ENCODE results near the gene ARHGEF17. TPM values are rescaled to one million over a fixed set of nuclear protein-coding genes. Genes with fewer than 3 reads are reported as not detected.

Gene ARHGEF17
- total and polyA plus RNA-seq, 5 donors: 34.0 to 53.8 (median 49.2) TPM

GRCh38 chr11:73294604-73295003 lies 13.5 kb upstream of the ARHGEF17 start:
- no peaks in the 10 kb centered on the region for H3K9me3 ChIP-seq (ENCODE audit: control insufficient read depth, low read length)
- H3K27ac ChIP-seq (ENCODE audit: low read length): no peak overlapping the region
- intact Hi-C loops (cut with DNase I): loop anchor here in 2 of 4 donors (5.0 kb wide), 1 partner anchor 98 kb away; no protein-coding TSS in a partner anchor
- DNase-seq (peak in 1 of 3 donors; percentile 39), ATAC-seq (no peak)
- no peaks in the 10 kb centered on the region for H3K4me1 ChIP-seq (ENCODE audit: control insufficient read depth, insufficient read depth, low read length)
- no peaks in the 10 kb centered on the region for H3K27me3 ChIP-seq (ENCODE audit: control insufficient read depth, insufficient read depth)
- H3K4me3 ChIP-seq (ENCODE audit: low read length): no peak overlapping the region

- no peak overlapping the region for H3K27ac ChIP-seq (ENCODE audit: low read length)
- peak; percentile 64 to 83 (median 81) for DNase-seq
- no peaks in the 10 kb centered on the region for H3K9me3 ChIP-seq (ENCODE audit: control insufficient read depth, low read length)
- whole genome bisulfite sequencing: 42% methylated on average over 12 of the region's 12 CpGs
- H3K4me1 ChIP-seq (ENCODE audit: control insufficient read depth, insufficient read depth, low read length): no peaks in the 10 kb centered on the region
- intact Hi-C loops (cut with DNase I): loop anchor here in 2 of 4 donors (5.0 kb wide), 1 partner anchor 97 kb away; no protein-coding TSS in a partner anchor
- ATAC-seq: peak in 1 of 2 donors; percentile 19
- H3K4me3 ChIP-seq (ENCODE audit: low read length): no peak overlapping the region
- H3K27me3 ChIP-seq (ENCODE audit: control insufficient read depth, insufficient read depth): no peaks in the 10 kb centered on the region
Measured at GRCh38 chr11:73295241-73295995, 12.7 kb upstream of the ARHGEF17 start.

- Histone ChIP-seq H3K9me3 (ENCODE audit: control insufficient read depth, low read length) (no peaks in the 10 kb centered on the region), H3K27ac (ENCODE audit: low read length) (no peak overlapping the region), H3K4me3 (ENCODE audit: low read length) (no peak overlapping the region), H3K4me1 (ENCODE audit: control insufficient read depth, insufficient read depth, low read length) (no peaks in the 10 kb centered on the region), H3K27me3 (ENCODE audit: control insufficient read depth, insufficient read depth) (no peaks in the 10 kb centered on the region)
- 92% methylated on average over 3 of the region's 3 CpGs for WGBS
- intact Hi-C loops (cut with DNase I): loop anchor here in 2 of 4 donors (5.0 kb wide), 1 partner anchor 96 kb away; no protein-coding TSS in a partner anchor
- ATAC-seq (no peak), DNase-seq (no peak)
Measured at GRCh38 chr11:73295996-73296318, 12.1 kb upstream of the ARHGEF17 start.

- ATAC-seq: no peak
- DNase-seq: peak in 1 of 3 donors; percentile 58
- WGBS: 95% methylated on average over 35 of the region's 35 CpGs
Measured at GRCh38 chr11:73296501-73297230, 11.4 kb upstream of the ARHGEF17 start.

GRCh38 chr11:73297231-73297590 lies 10.9 kb upstream of the ARHGEF17 start:
- DNase-seq: no peak

More at GRCh38 chr11:73296501-73297230, 11.4 kb upstream of the ARHGEF17 start:
- no peak overlapping the region for H3K27ac ChIP-seq (ENCODE audit: low read length)
- H3K9me3 ChIP-seq (ENCODE audit: control insufficient read depth, low read length): no peaks in the 10 kb centered on the region
- intact Hi-C loops (cut with DNase I): loop anchor here in 2 of 4 donors (5.0 kb wide), 1 partner anchor 96 kb away; no protein-coding TSS in a partner anchor
- no peaks in the 10 kb centered on the region for H3K27me3 ChIP-seq (ENCODE audit: control insufficient read depth, insufficient read depth)
- no peaks in the 10 kb centered on the region for H3K4me1 ChIP-seq (ENCODE audit: control insufficient read depth, insufficient read depth, low read length)
- H3K4me3 ChIP-seq (ENCODE audit: low read length): no peak overlapping the region

GRCh38 chr11:73297702-73298101 lies 10.4 kb upstream of the ARHGEF17 start:
- Histone ChIP-seq H3K4me1 (ENCODE audit: control insufficient read depth, insufficient read depth, low read length) (no peaks in the 10 kb centered on the region), H3K4me3 (ENCODE audit: low read length) (no peak overlapping the region), H3K9me3 (ENCODE audit: control insufficient read depth, low read length) (no peaks in the 10 kb centered on the region), H3K27me3 (ENCODE audit: control insufficient read depth, insufficient read depth) (no peaks in the 10 kb centered on the region), H3K27ac (ENCODE audit: low read length) (no peak overlapping the region)
- ATAC-seq (no peak), DNase-seq (no peak)
- 95% methylated on average over 3 of the region's 3 CpGs for WGBS
- intact Hi-C loops (cut with DNase I): loop anchor here in 2 of 4 donors (5.0 kb wide), 1 partner anchor 95 kb away; no protein-coding TSS in a partner anchor

More at GRCh38 chr11:73297231-73297590, 10.9 kb upstream of the ARHGEF17 start:
- Histone ChIP-seq H3K9me3 (ENCODE audit: control insufficient read depth, low read length) (no peaks in the 10 kb centered on the region), H3K27ac (ENCODE audit: low read length) (no peak overlapping the region), H3K4me1 (ENCODE audit: control insufficient read depth, insufficient read depth, low read length) (no peaks in the 10 kb centered on the region), H3K27me3 (ENCODE audit: control insufficient read depth, insufficient read depth) (no peaks in the 10 kb centered on the region), H3K4me3 (ENCODE audit: low read length) (no peak overlapping the region)
- ATAC-seq: no peak
- intact Hi-C loops (cut with DNase I): loop anchor here in 2 of 4 donors (5.0 kb wide), 1 partner anchor 95 kb away; no protein-coding TSS in a partner anchor
- WGBS: 93% methylated on average over 18 of the region's 18 CpGs

GRCh38 chr11:73298233-73298632 lies 9.8 kb upstream of the ARHGEF17 start:
- no peak overlapping the region for H3K27ac ChIP-seq (ENCODE audit: low read length)
- intact Hi-C loops (cut with DNase I): loop anchor here in 2 of 4 donors (5.0 kb wide), 1 partner anchor 94 kb away; no protein-coding TSS in a partner anchor
- H3K9me3 ChIP-seq (ENCODE audit: control insufficient read depth, low read length): no peaks in the 10 kb centered on the region
- H3K4me1 ChIP-seq (ENCODE audit: control insufficient read depth, insufficient read depth, low read length): no peaks in the 10 kb centered on the region
- ATAC-seq (no peak), DNase-seq (peak in 1 of 3 donors; percentile 41)
- H3K4me3 ChIP-seq (ENCODE audit: low read length): no peak overlapping the region
- H3K27me3 ChIP-seq (ENCODE audit: control insufficient read depth, insufficient read depth): no peaks in the 10 kb centered on the region
- WGBS: 83% methylated on average over 5 of the region's 5 CpGs

GRCh38 chr11:73299751-73300150 lies 8.3 kb upstream of the ARHGEF17 start:
- Histone ChIP-seq H3K27ac (ENCODE audit: low read length) (no peak overlapping the region), H3K4me1 (ENCODE audit: control insufficient read depth, insufficient read depth, low read length) (no peaks in the 10 kb centered on the region), H3K9me3 (ENCODE audit: control insufficient read depth, low read length) (no peaks in the 10 kb centered on the region), H3K4me3 (ENCODE audit: low read length) (no peak overlapping the region), H3K27me3 (ENCODE audit: control insufficient read depth, insufficient read depth) (no peaks in the 10 kb centered on the region)
- 87% methylated on average over 10 of the region's 10 CpGs for WGBS
- DNase-seq (peak in 1 of 3 donors; percentile 31), ATAC-seq (no peak)
- intact Hi-C loops (cut with DNase I): loop anchor here in 2 of 4 donors (5.0 kb wide), 1 partner anchor 93 kb away; no protein-coding TSS in a partner anchor

GRCh38 chr11:73306069-73306841 lies 1.8 kb upstream of the ARHGEF17 start:
- no peaks in the 10 kb centered on the region for H3K9me3 ChIP-seq (ENCODE audit: control insufficient read depth, low read length)
- intact Hi-C loops (cut with DNase I): loop anchor here in 2 of 4 donors (1.0 to 2.0 kb wide), 2 partner anchors 29 to 31 kb away; no protein-coding TSS in a partner anchor
- peaks cover 3% of the 10 kb centered on the region for H3K4me1 ChIP-seq (ENCODE audit: control insufficient read depth, insufficient read depth, low read length)
- 66% methylated on average over 7 of the region's 7 CpGs for WGBS
- H3K27me3 ChIP-seq (ENCODE audit: control insufficient read depth, insufficient read depth): no peaks in the 10 kb centered on the region
- DNase-seq (no peak), ATAC-seq (no peak)
- no peak overlapping the region for H3K27ac ChIP-seq (ENCODE audit: low read length)
- no peak overlapping the region for H3K4me3 ChIP-seq (ENCODE audit: low read length)

GRCh38 chr11:73306977-73307322 lies 1.1 kb upstream of the ARHGEF17 start:
- Histone ChIP-seq H3K27me3 (ENCODE audit: control insufficient read depth, insufficient read depth) (no peaks in the 10 kb centered on the region), H3K9me3 (ENCODE audit: control insufficient read depth, low read length) (no peaks in the 10 kb centered on the region), H3K27ac (ENCODE audit: low read length) (peak overlapping the region; percentile 13), H3K4me3 (ENCODE audit: low read length) (peak overlapping the region; percentile 76), H3K4me1 (ENCODE audit: control insufficient read depth, insufficient read depth, low read length) (peaks cover 3% of the 10 kb centered on the region)
- DNase-seq: no peak
- ATAC-seq: no peak
- intact Hi-C loops (cut with DNase I): loop anchor here in 3 of 4 donors (1.0 to 2.0 kb wide), 2 partner anchors 28 to 30 kb away; no protein-coding TSS in a partner anchor
- WGBS: 10% methylated on average over 18 of the region's 18 CpGs
